GM19023 (cell line): ENCODE results near the gene CORO6.

Experiments used
- ATAC-seq: cut with Tn5 transposase; IDR thresholded peaks from one replicate; pipeline ENCODE4 v1.9.1; 2021; ENCODE audit warnings: mild to moderate bottlenecking, moderate library complexity; ENCODE audit not compliant: unreplicated experiment

Gene CORO6

GRCh38 chr17:29591737-29592608 lies 30.7 kb downstream of the CORO6 start:
- no peak for ATAC-seq

DNA sequence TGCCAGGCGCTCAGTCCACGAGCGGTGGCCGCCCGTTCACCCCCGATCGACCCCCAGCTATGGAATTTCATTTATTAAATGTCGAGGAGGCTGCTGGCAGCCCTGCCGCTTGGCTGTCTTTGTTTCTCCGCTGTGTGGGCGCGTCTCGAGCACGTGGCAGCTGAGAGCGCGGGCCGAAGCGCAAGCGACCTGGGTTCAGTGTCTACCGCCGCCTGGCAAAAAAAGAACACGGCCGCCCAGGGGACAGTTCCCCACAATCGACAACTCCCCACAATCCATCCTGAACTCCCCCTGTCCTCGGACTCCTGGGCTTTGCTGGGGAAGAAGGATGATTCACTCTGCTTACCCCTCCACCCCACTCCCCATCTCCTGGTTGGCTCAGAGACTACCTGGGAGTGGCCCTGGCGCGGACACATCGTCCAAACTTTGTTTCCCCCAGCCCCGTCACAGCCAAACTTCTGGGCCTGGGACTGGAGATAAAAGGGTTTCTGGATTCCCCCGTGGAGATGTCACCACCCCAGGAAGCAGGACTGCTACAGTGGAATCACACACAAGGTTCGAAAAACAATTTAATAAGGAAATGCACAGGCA lies 31.5 kb downstream of the CORO6 start:
- no peak for ATAC-seq

- ATAC-seq: no peak
These were observed 32.1 kb downstream of the CORO6 start for GRCh38 chr17:29590411-29591145.

DNA sequence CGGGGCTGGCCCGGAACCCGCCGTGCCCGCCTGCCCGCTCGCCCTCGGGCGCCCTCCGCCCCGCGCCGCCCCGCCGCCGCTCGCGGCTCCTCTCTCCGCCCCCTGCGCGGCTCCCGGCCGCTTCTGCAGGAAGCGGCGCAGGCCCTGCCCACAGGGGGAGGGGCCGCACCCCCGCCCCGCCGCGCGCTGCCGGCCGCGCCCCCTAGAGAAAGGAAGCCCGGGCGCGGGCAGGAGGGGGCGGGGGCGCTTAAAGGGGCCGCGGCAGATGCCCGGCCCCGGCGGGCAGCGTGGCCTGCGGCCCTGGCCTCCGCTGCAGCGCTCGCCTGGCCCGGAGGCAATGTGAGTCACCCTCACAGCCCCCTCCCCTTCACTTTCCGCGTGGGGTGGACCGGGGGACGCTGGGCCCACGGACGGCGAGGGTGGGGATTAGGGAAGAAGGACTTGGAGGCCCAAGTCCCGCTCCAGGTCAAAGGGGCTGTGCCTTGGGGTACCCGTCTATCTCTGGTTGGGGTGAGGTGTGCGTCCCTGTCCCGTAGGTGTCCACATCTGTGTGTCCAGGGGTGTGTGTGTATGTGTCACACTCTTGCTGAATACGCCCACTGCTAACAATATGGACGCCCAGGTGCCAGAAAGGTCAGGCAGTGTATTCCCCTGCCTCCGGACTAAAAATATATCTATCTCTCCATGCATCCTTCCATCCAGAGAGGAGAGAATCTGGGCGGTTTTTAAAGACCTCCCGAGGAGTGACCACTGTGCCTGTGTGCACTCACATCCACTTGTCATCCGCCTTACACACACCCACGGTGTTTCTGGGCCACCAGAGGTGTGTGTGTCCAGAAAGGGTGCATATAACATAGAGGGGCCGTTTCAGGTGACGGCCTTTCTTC lies 32.9 kb downstream of the CORO6 start, which contains the start of gene GIT1:
Gene GIT1, minus strand, starts transcription at position 125 of the 887 bp plus-strand sequence. CDS start 270 bp downstream, outside the sequence.
- ATAC-seq: peak; percentile 58

DNA sequence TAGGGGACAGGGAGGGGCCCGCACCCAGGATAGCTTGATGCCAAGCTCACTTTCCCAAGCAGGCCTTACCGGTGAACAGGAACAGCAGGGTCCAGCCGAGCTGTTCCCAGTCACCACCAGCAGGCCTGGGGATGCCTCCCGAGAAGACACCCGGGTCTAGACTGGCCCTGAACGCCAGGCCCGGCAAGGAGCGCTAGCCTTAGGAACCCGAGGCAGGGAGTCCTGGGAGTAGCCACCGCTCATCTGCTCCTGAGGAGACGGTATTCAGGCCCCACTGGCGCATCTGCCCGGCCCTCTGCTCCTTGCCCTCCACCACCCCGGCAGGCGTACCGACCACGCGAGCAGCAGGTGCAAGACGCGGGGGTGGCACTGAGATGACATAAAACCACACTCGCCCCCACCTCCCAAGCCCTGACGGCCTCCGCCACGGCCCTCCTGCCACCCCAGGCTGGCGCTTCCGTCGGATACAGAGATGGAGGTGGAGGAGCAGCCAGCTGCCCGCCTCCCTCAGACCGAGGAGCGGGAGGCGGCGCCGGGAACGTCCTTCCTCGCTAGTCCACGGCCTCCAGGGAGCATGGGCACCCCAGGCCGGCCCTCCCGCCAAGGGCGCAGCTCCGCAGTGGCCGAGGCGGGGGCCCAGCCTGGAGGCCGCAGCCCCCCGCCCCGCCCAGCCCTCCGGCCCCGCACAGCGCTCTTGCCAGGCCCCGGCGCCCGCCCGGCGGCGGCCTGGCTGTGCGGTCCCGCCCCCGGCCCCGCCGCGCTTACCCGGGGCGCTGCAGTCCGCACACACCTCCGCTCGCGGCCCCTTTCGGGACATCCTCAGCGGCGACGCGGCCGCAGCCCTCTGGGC lies 33.9 kb downstream of the CORO6 start:
- ATAC-seq: peak; percentile 24

DNA sequence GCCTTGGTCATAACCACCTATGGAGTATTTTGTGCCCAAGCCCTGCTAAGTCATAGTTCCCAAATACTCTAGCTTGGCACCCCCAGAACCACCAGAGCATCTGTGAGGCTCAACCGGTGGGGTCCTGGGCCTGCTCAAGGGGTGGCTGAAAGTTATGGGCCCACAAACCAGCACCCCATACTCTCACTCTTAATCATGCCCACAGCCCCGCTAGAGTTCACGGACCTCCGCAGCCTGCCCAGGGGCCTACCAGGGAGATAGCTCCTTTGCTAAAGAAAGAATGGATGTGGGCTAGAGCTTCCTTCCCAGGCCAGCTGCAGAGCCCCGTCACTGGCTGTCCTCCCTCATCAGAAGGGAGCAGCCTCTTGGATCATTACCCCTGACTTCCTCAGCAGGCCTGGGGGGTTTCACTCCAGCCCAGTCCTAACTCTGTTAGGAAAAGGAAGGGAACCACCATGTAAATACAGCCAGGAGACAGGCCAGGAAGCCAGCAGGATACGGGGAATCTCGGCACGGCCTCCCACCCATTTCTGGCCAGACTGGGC lies 34.6 kb downstream of the CORO6 start:
- no peak for ATAC-seq

DNA sequence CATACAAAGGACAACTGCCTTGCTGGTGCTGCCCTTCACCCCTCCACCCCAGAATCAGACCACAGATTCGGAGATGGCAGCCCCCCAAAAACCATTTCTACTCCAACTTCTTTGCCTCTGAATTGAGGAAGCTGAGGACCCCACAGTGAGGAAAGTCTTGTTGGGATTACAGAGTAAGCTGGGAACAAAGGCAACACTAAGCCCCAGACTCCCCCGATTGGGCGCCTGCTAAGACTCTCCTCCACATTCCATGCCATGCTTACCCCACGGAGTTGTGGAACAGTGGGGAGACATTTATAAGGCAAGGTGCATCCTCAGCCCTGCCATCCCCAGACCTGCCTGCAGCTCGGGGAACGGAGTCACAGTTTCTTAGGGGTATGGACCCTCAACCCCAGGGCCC lies 35.1 kb downstream of the CORO6 start:
- ATAC-seq: no peak

GRCh38 chr17:29586676-29587469 lies 35.8 kb downstream of the CORO6 start:
- no peak for ATAC-seq

GRCh38 chr17:29585080-29585751 lies 37.5 kb downstream of the CORO6 start:
- ATAC-seq: no peak

GRCh38 chr17:29584452-29585079 lies 38.1 kb downstream of the CORO6 start:
- no peak for ATAC-seq

- ATAC-seq: no peak
These were observed 39.1 kb downstream of the CORO6 start for GRCh38 chr17:29583324-29584248.

GRCh38 chr17:29582772-29583171 lies 39.9 kb downstream of the CORO6 start:
- no peak for ATAC-seq

GRCh38 chr17:29582254-29582765 lies 40.4 kb downstream of the CORO6 start:
- ATAC-seq: no peak

DNA sequence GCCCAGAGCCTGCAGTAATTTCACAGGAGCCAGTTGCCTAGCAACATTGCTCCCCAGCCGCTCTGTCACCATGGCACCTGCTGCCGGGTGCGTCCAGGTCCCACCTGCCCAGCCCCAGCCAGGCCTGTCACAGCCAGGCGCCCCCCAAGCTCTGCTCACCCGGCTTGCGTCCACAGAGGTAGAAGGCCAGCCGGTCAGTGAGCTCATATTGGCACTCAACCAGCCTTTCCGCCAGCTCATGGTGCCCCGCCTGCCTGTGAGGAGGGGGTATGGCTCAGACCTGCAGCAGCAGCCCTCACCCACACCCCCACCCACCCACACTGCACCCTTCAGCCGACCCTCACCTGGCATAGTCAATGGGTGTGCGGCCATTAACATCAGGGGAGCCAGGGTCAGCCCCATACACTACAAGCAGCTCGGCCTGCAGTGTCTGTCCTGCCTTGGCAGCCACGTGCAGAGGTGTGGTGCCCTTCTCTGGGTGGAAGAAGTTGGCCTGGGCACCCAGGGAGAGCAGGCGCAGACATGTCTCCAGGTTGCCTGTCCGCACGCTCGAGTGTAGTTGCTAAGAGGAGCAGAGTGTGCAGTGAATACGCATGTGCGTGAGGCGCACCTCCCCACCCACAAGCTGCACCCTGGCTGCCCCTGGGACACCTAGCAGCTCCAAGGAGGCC lies 41.0 kb downstream of the CORO6 start:
- no peak for ATAC-seq

- ATAC-seq: peak; percentile 75
These were observed 42.6 kb downstream of the CORO6 start for GRCh38 chr17:29579866-29580771.
